ENCODE data around the gene FBXW5.

Gene FBXW5

DNA sequence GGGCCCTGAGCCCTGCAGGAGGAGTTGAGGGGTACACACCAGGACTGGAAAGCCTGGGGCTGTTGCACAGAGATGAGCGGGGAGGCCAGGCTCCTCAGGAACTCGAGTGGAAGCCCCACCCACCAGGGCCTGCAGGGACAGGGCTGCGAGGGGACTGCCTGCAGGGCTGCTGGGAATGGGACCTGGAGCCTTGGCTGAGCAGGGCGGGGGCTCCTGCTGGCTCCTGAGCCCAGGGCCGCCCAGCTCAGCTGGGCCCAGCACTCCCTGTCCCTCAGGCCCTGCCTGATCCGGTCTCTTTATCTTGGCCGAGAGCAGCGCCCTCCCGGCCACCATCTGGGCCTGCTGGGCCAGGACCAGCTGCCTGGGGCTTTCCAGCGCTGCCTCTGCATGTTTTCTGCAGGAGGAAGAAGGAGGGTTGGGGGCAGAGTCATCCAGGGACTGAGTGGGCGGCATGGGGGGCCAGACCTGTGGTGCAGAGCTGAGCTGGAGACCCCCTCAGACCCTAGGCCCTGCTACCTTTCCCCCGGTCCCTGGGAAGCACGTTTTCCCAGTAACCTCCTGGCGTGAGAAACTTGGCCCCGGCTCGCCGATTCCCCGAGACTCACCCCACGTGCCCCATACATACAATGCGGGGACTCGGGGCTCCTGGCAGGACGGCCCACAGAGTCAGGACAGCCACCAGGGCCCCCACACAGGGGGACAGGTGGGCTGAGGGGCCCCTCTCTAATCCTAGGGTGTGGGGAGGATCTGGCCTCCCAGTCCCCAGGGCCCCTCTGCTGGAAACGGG lies 16.9 kb upstream of the FBXW5 start:
- DNase-seq = no peak

DNA sequence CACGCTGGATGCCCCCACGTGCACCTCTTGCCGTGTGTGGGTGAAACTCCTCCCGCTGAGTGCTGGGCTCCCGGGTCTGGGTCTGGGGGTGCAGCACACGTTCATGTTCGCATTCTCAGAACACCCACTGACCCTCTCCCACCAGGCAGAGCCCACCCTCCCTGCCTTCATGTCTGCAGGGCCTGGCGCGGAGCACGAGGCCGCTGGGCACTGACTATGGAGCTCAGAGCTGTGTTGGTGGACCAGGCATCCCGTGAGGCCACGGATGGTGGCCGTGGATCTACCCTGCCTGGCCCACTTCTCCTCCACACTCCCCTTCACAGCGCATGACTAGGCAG lies 16.4 kb upstream of the FBXW5 start:
- DNase-seq = no peak

DNA sequence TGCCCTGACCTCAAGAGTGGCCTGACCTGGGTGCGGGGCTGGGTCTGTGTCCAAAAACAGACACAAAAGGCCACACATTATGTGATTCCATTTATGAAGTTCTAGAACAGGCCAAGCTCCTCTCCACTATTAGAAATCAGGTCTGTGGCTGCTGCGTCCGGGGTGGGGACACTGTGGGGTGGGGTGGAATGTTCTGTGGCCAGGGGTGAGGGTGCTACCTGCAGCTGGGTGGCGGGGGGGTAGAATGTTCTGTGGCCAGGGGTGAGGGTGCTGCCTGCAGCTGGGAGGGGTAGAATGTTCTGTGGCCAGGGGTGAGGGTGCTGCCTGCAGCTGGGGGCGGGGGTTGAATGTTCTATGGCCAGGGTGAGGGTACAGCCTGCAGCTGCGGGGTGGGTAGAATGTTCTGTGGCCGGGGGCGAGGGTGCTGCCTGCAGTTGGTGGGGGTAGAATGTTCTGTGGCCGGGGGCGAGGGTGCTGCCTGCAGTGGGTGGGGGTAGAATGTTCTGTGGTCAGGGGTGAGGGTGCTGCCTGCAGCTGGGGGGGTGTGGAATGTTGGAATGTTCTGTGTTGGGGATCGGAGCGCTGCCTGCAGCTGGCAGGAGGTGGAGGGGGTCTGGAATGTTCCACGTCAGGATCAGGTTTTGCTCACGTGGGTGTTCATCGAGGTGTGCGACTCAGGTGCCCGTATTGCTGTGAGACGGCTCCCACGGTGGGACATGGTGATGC lies 15.8 kb upstream of the FBXW5 start:
- DNase-seq = no peak

DNA sequence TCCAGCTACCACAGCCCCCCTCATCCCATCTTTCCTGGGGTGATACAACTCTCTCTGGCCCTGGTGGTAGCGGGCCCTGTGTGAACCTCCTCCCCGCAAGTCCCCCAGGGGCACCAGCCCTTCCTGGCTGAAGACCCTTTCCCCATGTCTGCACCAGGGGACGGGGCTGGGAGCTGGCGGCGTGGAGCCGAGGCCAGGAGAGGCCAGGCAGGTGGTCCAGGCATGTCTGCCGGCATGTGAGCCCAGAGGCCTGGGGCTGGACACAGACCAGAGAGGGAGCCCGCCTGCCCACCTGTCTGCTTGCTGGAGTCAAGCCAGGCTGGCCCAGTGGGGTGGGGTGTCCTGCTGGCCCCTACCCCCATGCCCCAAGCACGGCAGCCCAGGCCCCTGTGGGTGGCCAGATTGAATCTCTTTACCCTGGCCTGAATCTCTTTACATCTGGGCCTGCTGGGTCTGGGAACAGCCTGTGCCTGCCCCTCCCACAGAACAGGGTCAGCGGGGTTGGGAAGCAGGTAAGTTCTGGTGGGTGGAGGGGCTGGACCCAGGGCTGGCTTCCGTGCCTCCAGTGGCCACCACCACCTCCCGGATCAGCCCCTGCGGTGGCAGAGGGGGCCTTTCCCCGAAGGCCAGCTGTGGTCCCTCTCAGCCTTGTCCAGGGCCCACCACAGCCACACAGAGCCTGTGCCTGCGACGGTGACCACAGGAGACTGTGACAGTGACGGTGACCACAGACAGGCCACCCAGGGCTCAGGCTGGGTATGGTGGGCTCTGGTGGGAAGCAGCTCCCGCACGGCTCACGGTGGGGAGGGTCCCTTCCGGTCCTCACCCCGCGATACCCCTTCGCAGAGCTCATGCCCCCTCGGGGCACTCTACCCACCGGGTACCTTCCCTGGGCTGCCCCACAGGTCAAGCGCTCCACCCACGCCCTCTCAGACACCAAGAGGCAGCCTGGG lies 14.6 kb upstream of the FBXW5 start:
- DNase-seq = no peak

DNA sequence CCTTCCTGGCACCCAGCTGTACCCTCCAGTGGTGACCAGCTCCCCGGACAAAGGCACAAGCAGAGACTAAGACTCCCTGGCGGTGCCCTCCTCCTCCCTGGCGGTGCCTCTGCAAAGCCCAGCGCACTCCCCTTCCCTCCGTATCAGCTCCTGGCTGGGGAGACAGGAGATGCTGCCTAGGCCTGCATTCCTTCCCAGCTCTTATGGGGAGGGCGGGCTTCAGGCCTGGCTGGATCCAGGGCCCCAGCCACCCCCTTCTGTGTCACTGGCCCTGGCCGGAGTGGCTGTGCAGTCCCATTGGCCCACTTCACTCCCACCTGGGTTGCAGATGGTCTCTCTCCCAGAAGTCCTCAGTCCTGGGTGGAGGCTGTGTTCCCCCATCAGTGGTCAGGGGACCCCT lies 13.9 kb upstream of the FBXW5 start:
- no peak for DNase-seq

DNA sequence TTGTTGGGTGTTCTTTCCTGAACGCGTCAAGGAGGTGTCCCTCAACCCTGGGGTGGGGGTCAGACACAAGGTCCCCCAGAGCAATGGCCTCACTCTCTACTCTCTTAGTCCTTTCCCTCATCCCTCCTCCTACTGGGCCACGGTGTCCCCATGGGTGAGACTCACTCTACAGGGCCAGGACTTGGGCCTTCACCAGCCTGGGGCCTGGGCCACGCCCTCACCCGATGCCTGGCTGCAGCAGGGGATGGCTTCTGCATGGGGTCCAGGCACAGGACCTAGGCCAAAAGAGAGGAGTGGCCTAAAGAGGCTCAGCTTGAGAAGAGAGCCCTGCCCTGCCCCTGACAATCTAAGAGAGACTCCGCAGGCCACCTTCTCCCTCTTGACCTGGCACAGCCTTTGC lies 13.4 kb upstream of the FBXW5 start:
- no peak for DNase-seq

DNA sequence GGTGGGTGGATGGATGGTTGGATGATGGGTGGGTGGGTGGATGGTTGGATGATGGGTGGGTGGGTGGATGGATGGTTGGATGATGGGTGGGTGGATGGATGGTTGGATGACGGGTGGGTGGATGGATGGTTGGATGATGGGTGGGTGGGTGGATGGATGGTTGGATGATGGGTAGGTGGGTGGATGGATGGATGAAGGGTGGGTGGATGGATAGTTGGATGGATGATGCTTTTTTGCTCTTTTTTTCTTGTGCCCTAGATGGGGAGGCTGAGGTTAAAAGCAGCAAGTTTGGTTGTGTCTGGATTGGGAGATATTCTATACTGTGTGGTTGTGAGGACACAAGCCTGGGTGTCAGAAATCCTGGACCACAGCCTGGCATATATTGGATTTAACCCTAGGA lies 12.9 kb upstream of the FBXW5 start:
- DNase-seq = no peak

DNA sequence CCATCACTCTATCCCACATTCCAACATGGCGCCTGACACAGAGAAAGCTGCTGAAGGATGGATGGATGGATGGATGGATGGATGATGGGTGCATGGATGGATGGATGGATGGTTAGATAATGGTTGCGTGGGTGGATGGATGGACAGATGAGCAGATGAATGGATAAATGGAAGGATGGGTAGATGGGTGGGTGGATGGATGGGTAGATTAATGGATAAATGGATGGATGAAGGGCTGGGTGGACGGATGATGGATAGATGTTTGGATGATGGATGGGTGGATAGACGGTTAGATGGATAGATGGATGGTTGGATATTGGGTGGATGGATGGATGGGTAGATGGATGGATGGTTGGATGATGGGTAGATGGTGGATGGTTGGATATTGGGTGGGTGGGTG lies 12.1 kb upstream of the FBXW5 start:
- DNase-seq = no peak

DNA sequence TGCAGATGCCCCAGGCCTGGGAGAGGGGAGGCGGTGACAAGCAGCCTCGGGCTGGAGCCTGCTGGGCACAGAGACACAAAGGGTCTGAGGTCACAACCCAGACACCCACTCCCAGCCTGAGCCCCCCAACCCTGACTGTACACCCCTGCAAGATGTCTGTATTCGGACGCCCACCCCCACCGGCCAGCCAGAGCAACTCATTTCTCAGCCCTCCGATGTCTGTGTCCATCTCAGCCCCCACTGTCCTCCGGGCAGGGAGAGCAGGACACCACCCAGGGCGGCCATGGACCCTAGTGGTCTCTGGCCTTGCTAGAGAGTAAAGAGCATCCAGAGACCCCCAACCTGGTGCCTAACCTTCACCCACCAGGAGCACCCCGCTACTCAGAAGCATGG lies 11.4 kb upstream of the FBXW5 start:
- DNase-seq = no peak

DNA sequence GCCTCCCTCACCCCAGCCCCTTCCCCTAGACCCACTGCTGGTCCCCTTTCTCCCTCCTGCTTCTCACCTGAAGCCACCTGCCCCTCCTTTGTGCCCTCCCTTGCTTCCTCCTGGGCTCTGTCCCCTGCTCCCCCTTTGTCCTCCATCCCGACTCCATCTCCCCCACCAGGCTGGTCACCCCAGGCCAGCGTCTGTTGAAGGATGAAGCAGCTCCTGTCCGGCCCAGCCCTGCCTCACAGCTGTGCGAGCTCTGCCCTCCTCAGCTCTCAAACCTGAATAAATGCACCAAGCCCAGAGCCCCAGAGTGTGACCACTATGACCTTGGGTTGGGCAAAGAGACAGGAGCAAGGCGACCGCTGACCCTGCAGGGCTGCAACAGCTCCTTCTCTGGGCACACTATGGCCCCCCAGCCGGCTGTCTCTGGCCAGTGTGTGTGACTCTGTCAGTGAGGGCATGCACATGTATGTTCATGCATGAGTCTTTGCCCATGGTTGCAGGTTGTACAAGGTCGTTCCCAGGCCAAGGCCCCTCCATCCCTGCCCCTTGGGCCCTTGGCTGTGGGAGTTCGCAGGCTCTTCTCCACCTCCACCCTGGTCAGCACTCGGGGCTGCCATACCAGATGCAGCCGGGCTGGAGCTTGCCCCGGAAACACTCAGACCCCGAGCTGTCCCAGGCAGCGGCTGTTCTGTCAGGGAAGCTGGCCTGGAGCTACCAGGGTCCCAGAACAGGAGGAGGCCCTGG lies 10.8 kb upstream of the FBXW5 start:
- no peak for DNase-seq

DNA sequence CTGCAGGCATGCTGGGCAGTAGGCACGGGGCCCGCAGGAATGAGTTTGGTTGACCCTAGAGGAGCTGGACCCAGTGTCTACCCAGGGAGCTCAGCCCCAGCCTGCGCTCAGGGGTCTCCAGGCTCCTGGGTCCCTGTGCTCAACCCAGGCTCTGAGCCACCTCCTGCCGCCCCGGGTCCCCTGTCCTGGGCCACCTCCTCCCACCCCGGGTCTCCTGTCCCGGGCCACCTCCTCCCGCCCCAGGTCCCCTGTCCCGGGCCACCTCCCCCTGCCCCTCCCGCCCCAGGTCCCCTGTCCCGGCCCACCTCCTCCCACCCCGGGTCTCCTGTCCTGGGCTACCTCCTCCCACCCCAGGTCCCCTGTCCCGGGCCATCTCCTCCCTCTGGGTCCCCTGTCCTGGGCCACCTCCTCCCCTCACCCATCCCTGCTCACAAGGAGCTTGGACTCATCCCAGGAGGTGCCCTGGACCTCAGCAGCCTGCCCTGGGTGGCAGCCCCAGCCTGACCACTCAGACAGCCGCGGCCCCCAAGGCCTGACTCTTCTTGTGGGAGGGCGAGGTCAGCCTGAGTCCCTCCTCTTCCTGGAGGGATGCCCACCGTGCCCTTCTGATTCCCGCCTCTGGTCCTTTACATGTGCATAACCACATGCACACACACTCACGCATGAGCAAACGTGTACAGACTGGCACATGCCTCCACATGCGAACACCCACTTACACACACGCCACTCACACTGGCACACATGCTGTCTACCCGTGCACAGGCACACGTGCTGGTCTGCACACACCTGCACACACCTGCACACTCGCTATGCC lies 9.9 kb upstream of the FBXW5 start:
- DNase-seq = no peak

DNA sequence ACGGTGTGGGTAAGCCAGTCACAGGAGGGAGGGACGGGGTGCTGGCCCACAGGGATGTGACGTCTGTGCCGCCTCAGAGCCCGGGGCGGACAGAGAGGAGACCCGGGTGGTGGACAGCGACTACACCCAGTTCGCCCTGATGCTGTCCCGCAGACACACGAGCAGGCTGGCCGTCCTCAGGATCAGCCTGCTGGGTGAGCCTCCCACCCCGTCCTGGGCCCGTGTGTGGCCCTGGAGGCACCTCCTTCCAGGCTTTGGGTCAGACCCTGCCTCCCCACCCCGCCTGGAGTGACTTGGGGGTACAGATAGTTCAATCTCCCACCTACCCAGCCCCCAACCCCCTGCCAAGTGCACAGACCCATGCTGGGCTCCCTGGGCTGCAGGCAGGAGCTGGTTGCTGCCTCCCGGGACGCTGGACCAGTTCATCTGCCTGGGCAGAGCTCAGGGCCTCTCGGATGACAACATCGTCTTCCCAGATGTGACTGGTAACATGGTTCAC lies 9.3 kb upstream of the FBXW5 start:
- DNase-seq = no peak

DNA sequence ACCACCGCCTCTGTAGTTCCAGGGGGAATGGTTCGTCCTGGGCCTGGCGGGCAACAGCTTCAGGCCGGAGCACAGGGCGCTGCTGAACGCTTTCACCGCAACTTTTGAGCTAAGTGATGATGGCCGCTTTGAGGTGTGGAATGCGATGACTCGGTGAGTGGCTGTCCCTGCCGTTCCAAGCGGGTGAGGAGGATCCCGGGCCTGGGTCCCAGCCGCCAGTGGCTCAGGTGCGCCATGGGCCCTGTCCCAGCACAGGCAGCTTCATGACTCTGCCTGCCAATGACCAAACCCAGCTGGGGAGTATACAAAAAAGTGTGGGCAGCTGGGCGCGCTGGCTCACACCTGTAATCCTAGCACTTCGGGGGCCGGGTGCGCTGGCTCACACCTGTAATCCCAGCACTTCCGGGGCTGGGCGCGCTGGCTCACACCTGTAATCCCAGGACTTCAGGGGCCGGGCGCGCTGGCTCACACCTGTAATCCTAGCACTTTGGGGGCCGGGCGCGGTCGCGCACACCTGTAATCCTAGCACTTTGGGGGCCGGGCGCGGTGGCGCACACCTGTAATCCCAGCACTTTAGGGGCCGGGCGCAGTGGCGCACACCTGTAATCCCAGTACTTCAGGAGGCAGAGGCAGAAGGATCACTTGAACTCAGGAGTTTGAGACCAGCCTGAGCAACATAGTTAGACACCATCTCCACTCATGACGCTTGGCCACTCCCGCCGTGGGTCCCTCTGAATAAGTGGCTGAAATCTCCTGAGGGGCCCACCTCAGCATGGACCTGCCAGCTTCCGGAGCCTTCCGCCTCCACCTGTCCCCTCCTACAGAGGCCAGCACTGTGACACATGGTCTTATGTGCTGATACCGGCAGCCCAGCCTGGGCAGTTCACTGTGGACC lies 8.6 kb upstream of the FBXW5 start:
- no peak for DNase-seq

DNA sequence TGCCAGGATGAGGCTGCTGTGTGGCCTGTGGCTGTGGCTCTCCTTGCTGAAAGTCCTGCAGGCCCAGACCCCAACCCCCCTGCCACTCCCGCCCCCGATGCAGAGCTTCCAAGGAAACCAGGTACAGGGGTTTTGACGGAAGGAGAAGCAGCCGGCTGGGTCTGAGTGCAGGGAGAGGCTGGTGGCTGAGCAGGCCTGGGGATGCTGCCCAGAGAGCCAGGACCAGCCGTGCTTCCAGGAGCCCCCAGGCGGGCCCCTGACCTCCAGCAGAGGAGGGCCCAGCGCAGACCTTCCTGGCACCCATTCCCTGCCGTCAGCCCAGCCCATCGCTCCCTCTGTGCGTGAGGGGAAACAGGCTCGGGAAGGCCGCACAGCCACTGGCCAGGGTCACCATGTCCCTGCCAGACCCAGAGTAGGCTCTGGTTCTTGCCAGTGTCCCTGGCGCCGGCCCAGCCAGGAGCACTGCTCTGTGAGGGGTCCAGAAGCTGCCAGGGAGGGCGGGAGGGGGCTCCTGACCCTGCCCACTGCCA lies 7.8 kb upstream of the FBXW5 start:
- no peak for DNase-seq

DNA sequence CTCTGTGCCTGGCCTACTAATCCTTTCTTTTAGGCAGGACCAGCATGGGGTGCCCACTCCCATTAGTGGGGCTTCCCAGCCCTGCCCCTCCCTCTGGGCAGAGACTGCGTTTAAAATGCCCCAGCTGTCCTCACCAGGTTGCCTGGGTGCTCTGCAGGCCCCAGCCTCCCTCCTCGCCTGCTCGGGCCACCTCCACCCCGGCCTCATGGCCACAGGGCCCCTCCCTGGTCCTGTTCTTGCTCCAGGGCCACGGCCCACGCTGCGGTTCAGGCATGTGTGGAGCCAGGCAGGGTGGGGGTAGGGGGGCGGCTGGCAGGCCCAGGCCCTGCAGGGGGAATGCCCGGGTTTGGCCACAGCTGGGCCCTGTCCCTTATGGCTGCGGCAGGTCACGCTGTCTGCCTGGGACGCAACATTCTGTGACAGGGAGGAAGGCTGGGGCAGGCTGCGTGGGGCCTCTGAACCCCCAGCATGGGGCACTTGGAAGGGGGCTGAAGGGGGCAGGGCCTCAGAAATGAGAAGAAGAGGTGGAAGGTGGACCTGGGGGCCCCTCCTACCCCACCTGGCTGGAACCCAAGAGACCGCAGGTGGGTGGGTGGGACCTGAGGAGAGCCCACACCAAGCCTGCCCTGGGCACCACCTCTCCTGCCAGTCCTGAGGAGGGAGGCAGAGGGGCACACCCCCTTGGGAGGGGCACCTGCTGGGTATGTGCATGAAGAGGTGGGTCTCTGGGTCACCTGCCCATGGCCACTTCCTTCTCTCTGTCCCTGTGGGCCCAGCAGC lies 7.2 kb upstream of the FBXW5 start, which contains the start of gene LCN12:
Gene LCN12 (plus strand): TSS at position 733 of the 780 bp plus-strand sequence. CDS start 55 bp downstream, outside the sequence.
- DNase-seq = no peak

DNA sequence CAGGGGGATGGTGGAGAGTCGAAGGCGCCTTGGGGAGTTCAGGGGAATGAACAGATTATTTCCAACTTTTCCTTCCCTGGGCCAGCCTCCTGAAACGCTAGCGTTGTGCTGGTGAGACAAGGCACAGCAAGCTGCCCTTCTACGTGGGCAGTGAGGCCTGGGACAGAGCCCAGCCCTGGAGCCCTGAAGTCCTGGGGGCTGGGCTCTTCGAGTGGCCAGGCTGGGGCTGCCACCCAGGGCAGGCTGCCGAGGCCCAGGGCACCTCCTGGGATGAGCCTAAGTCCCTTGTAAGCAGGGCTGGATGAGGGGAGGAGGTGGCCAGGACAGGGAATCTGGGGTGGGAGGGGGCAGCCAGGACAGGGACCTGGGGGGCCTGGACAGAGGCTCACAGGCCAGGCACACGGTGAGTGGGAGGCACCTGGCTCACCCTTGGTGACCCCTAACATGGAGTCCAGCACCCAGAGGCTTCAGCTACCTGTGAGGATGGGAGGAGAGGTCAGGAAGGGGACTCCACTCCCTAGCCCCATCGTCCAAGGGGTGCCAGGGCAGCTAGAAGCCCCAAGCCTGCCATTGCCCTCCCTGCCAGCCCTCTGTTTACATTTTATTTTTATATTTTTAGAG lies 6.2 kb upstream of the FBXW5 start:
- no peak for DNase-seq

DNA sequence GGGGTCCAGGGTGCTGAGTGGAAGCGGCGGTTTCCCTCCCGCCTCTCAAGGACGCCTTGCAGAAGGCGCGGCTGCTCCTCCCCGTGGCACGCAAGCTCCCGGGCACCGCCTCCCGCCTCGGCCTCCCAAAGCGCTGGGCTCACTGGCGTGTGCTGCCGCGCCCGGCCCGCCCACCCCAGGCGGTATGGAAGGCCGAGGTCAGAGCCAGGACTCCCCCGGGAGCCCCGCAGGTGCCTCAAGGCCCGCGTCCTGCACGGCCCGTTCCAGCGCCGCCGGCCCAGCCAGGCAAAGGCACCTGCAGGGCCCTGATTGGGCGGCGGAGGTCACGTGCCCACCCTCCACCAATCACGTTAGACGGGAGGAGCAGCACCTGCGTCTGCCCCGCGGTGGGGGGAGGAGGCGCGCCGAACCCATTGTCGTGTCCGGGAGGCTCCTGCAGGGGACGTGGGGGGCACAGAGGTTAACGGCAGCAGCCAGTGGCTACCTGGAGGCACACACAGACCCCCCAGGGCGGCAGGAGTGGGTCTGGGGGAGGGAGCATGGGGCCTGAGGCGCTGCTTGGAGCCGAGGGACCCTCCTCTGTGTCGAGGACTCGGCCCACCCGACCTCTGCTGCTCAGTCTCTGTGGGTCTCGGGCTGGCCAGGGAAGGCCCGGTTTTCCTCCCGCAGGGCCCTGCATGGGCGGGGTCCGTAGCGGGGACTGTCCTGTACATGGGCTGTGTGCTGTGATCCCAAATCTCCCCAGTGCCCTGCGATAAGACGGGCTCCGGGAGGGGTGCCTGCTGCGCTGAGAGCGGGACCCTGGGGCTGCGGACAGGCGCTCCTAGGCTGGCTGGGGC lies 5.5 kb upstream of the FBXW5 start:
- DNase-seq = peak; percentile 91

DNA sequence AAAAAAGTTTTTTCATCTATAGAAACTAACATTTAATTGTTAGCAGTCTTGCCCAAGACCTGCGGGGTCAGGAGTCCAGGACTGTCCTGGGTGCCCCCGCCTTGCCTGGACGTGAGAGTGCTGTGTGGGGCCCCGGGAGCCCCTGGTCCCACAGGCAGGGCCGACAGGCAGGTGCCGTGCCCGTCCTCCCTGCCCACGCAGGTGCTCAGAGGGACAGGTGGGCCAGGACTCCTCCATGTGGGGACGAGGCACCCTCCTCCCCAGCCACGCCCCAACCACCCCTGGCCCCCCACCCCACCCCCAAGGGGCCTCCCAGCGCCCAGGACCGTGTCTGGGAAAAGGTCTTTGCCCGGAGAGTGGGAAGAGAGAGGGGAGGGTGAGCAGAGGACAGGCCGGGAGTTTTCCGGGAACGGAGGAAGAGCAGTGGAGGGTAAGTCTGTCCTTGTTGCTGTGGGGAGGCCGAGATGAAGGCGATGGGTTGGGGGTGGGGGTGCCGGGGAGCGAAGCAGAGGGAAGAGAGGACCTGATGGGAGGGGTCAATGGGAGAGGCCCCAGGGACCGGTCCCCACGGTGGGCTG lies 4.8 kb upstream of the FBXW5 start:
- peak; percentile 63 for DNase-seq
